Measurements from ENCODE around the gene ZNF627. TPM values are rescaled to one million over a fixed set of nuclear protein-coding genes. Genes with fewer than 3 reads are reported as not detected.

Gene ZNF627
- total RNA-seq (2022; extraction: Qiagen RNA extraction) = 2.7 to 4.0 TPM (median 3.5 TPM) in 5 replicates

GRCh38 chr19:11597202-11598102, at the start of gene ZNF627:
TSS of gene ZNF627 (plus strand) at chr19:11597483. CDS start at chr19:11597628, 145 bp downstream.

GRCh38 chr19:11558881-11559828, 38.1 kb upstream of the ZNF627 start, which contains the start of gene ELOF1:
TSS of gene ELOF1 (minus strand) at chr19:11559230. CDS start at chr19:11554347, 4,883 bp downstream.

DNA sequence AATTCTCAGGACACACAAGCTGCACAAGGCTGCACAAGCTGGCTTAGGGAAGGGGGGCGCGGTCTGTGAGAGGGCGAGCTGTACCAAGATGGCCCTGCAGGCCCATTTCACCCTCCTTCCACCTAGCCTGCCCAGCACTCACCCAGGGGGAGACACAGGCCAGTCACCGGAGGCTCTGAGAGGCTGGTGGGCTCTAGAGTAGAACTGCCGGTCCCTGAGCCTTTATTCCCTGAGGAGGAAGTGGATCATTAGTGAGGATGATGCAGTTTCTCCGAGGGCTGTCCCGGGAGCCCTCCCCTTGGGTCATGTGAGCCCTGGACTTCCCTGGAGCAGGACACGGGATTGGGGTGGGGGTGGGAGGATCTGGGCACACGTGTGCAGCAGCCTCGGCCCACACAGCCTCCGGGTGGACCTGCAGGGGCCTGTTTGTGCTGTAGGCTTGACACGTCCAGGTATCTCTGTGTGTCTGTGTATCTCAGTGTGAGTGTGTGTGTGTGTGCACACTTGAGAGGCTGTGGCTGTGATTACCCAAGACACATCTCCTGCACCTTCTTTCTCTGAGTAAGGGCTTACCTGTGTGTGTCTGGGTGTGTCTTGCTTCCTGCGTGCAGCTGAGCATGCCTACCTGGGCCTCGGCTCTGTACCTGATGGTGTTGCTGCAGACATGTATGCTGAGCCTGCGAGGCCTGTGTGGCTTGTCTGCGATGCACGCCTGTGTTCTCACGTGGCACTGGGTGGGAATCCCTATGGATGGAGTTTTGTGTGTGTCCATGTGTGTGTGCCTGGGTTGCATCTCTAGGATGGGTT, 19.6 kb upstream of the ZNF627 start, which contains the start of gene ACP5:
TSS of gene ACP5 (minus strand) at position 195 of the 807 bp plus-strand sequence. CDS start 328 bp downstream, outside the sequence.

Other genes starting within 250 kb of the ZNF627 start
- gene PLPPR2, start 242.1 kb upstream of the ZNF627 start, total RNA-seq (2022; extraction: Qiagen RNA extraction) = 8.1 to 10.0 TPM (median 9.3 TPM) in 5 replicates
- gene SWSAP1, start 222.8 kb upstream of the ZNF627 start, total RNA-seq (2022; extraction: Qiagen RNA extraction) = 1.6 to 2.2 TPM (median 1.8 TPM) in 5 replicates
- 2.9 to 4.3 TPM (median 4.0 TPM) in 5 replicates for gene EPOR, start 213.2 kb upstream of the ZNF627 start, total RNA-seq (2022; extraction: Qiagen RNA extraction)
- 0.98 to 1.8 TPM (median 1.5 TPM) in 5 replicates for gene RGL3, start 178.2 kb upstream of the ZNF627 start, total RNA-seq (2022; extraction: Qiagen RNA extraction)
- gene ODAD3, start 162.4 kb upstream of the ZNF627 start, total RNA-seq (2022; extraction: Qiagen RNA extraction) = 0.92 to 1.9 TPM (median 1.4 TPM) in 5 replicates
- 228 to 275 TPM (median 269 TPM) in 5 replicates for gene PRKCSH, start 161.8 kb upstream of the ZNF627 start, total RNA-seq (2022; extraction: Qiagen RNA extraction)
- gene ELAVL3, start 116.4 kb upstream of the ZNF627 start, total RNA-seq (2022; extraction: Qiagen RNA extraction) = 0.02 to 0.26 TPM (median 0.15 TPM) in 5 replicates
- gene ZNF653, start 91.6 kb upstream of the ZNF627 start, total RNA-seq (2022; extraction: Qiagen RNA extraction) = 2.4 to 5.6 TPM (median 4.3 TPM) in 5 replicates
- 25.7 to 33.5 TPM (median 29.7 TPM) in 5 replicates for gene ECSIT, start 68.3 kb upstream of the ZNF627 start, total RNA-seq (2022; extraction: Qiagen RNA extraction)
- 0.26 to 0.66 TPM (median 0.45 TPM) in 5 replicates for gene CNN1, start 58.6 kb upstream of the ZNF627 start, total RNA-seq (2022; extraction: Qiagen RNA extraction)
- 97.7 to 116 TPM (median 103 TPM) in 5 replicates for gene ELOF1, start 38.3 kb upstream of the ZNF627 start, total RNA-seq (2022; extraction: Qiagen RNA extraction)
- 0.11 to 0.41 TPM (median 0.25 TPM) in 5 replicates for gene ACP5, start 19.8 kb upstream of the ZNF627 start, total RNA-seq (2022; extraction: Qiagen RNA extraction)
- gene ZNF823, start 141.5 kb downstream of the ZNF627 start, total RNA-seq (2022; extraction: Qiagen RNA extraction) = 2.1 to 3.2 TPM (median 2.4 TPM) in 5 replicates
- 0.01 TPM in 1 of 5 replicates, not detected in the others for gene ZNF441, start 169.5 kb downstream of the ZNF627 start, total RNA-seq (2022; extraction: Qiagen RNA extraction)
- not detected in 5 replicates for gene ZNF491, start 201.0 kb downstream of the ZNF627 start, total RNA-seq (2022; extraction: Qiagen RNA extraction)
- 0.02 to 0.07 TPM (median 0.05 TPM) in 5 replicates for gene ZNF440, start 216.8 kb downstream of the ZNF627 start, total RNA-seq (2022; extraction: Qiagen RNA extraction)